Measurements from ENCODE around the gene PMVK.
"Not testable (repeated sequence)": the region's sequence is repeated elsewhere in the genome, so short reads cannot be mapped to it uniquely, and the experiment has no call there.

Gene PMVK

GRCh38 chr1:154936555-154937084, at the start of gene PMVK:
Gene PMVK, minus strand, starts transcription at chr1:154936719. Its CDS starts 34 bp downstream, at chr1:154936685.
- FAIRE-seq, result no peak
- peak; percentile 84 for DNase-seq (ENCODE audit: low spot score)

- DNase-seq (ENCODE audit: low spot score), result no peak
- no peak for FAIRE-seq
These were observed 47.4 kb upstream of the PMVK start for GRCh38 chr1:154983776-154984466.

- DNase-seq (ENCODE audit: low spot score), result peak; percentile 99
These were observed 46.6 kb upstream of the PMVK start, which contains the start of gene FLAD1 for GRCh38 chr1:154982897-154983648. Gene FLAD1, plus strand, starts transcription at chr1:154983344. Its CDS starts 351 bp downstream, at chr1:154983695.

GRCh38 chr1:154982341-154982740, 45.8 kb upstream of the PMVK start:
- DNase-seq (ENCODE audit: low spot score) (no peak), FAIRE-seq (no peak)

More at GRCh38 chr1:154982897-154983648, 46.6 kb upstream of the PMVK start, which contains the start of gene FLAD1:
- FAIRE-seq, result peak; percentile 88

- DNase-seq (ENCODE audit: low spot score) (no peak), FAIRE-seq (no peak)
These were observed 41.8 kb upstream of the PMVK start for GRCh38 chr1:154978360-154978759.

- FAIRE-seq; DNase-seq (ENCODE audit: low spot score): not testable (repeated sequence)
These were observed 41.2 kb upstream of the PMVK start for GRCh38 chr1:154977762-154978161.

- FAIRE-seq (no peak), DNase-seq (ENCODE audit: low spot score) (no peak)
These were observed 39.0 kb upstream of the PMVK start for GRCh38 chr1:154975409-154976059.

GRCh38 chr1:154974808-154975408, 38.4 kb upstream of the PMVK start:
- no peak for FAIRE-seq
- DNase-seq (ENCODE audit: low spot score), result peak; percentile 94

GRCh38 chr1:154974102-154974807, 37.7 kb upstream of the PMVK start, which contains the start of gene CKS1B:
Gene CKS1B, plus strand, starts transcription at chr1:154974681. Its CDS starts 65 bp downstream, at chr1:154974746.
- peak; percentile 96 for FAIRE-seq

GRCh38 chr1:154973344-154974101, 37.0 kb upstream of the PMVK start:
- FAIRE-seq (peak; percentile 88), DNase-seq (ENCODE audit: low spot score) (peak; percentile 97)

More at GRCh38 chr1:154974102-154974807, 37.7 kb upstream of the PMVK start, which contains the start of gene CKS1B:
- peak; percentile 100 for DNase-seq (ENCODE audit: low spot score)

- FAIRE-seq (peak; percentile 87), DNase-seq (ENCODE audit: low spot score) (peak; percentile 95)
These were observed 36.2 kb upstream of the PMVK start for GRCh38 chr1:154972517-154973343.

GRCh38 chr1:154972213-154972516, 35.6 kb upstream of the PMVK start:
- FAIRE-seq, result no peak
- DNase-seq (ENCODE audit: low spot score), result no peak

GRCh38 chr1:154971341-154971998, 35.0 kb upstream of the PMVK start:
- DNase-seq (ENCODE audit: low spot score) (no peak), FAIRE-seq (no peak)

GRCh38 chr1:154970631-154971340, 34.3 kb upstream of the PMVK start, which contains the start of gene SHC1:
Gene SHC1, minus strand, starts transcription at chr1:154970747. Its CDS starts 221 bp downstream, at chr1:154970526.
- FAIRE-seq, result peak; percentile 79
- peak; percentile 90 for DNase-seq (ENCODE audit: low spot score)

GRCh38 chr1:154969860-154970452, 33.4 kb upstream of the PMVK start:
- FAIRE-seq (no peak), DNase-seq (ENCODE audit: low spot score) (no peak)

- DNase-seq (ENCODE audit: low spot score) (no peak), FAIRE-seq (no peak)
These were observed 32.7 kb upstream of the PMVK start for GRCh38 chr1:154969246-154969645.

GRCh38 chr1:154968731-154969130, 32.2 kb upstream of the PMVK start:
- DNase-seq (ENCODE audit: low spot score) (no peak), FAIRE-seq (no peak)

Measured in RCC 7860 (cell line).